Renal pelvis (tissue), 3 donors: ENCODE data around the gene PGAM1. TPM values are rescaled to one million over a fixed set of nuclear protein-coding genes. Genes with fewer than 3 reads are reported as not detected.

ENCODE experiments used
- polyA plus RNA-seq, 3 donors: library from polyadenylated mRNA; unstranded; fragments of 120-200 nt; gene quantifications; one replicate each; pipeline ENCODE4 v1.2.1, GENCODE V29; 2013; ENCODE audit not compliant: insufficient read length in 3 of 3

The PGAM1 gene
- polyA plus RNA-seq, 3 donors = 164 to 200 (median 193) TPM

Other genes with a start within 250 kb of the PGAM1 start
- 1 to 10 TPM; 6.7 to 8.3 (median 7.9) TPM for gene SLIT1, start 240.2 kb upstream of the PGAM1 start, polyA plus RNA-seq
- gene ARHGAP19, start 133.6 kb upstream of the PGAM1 start, polyA plus RNA-seq = 10 to 100 TPM; 27.6 to 28.7 (median 28.2) TPM
- 1 to 10 TPM; 3.8 to 5.2 (median 4.3) TPM for gene FRAT1, start 106.9 kb upstream of the PGAM1 start, polyA plus RNA-seq
- gene FRAT2, start 91.5 kb upstream of the PGAM1 start, polyA plus RNA-seq = 10 to 100 TPM; 13.1 to 14.1 (median 14.0) TPM
- gene RRP12, start 24.9 kb upstream of the PGAM1 start, polyA plus RNA-seq = 10 to 100 TPM; 26.3 to 34.6 (median 26.7) TPM
- gene EXOSC1, start 19.8 kb downstream of the PGAM1 start, polyA plus RNA-seq = 10 to 100 TPM; 32.0 to 43.3 (median 39.7) TPM
- gene ZDHHC16, start 20.0 kb downstream of the PGAM1 start, polyA plus RNA-seq = 10 to 100 TPM; 40.5 to 43.1 (median 40.7) TPM
- 100 to 1,000 TPM in 2 of 3 donors, 10 to 100 TPM in 1; 94.4 to 108 (median 106) TPM for gene MMS19, start 72.2 kb downstream of the PGAM1 start, polyA plus RNA-seq
- gene UBTD1, start 72.7 kb downstream of the PGAM1 start, polyA plus RNA-seq = 10 to 100 TPM in 2 of 3 donors, 1 to 10 TPM in 1; 9.2 to 12.5 (median 11.3) TPM
- under 1 TPM; 0.39 to 0.50 (median 0.49) TPM for gene ANKRD2, start 146.6 kb downstream of the PGAM1 start, polyA plus RNA-seq
- 10 to 100 TPM; 48.5 to 70.8 (median 69.1) TPM for gene HOGA1, start 158.2 kb downstream of the PGAM1 start, polyA plus RNA-seq
- gene C10orf62, start 163.5 kb downstream of the PGAM1 start, polyA plus RNA-seq = 1 to 10 TPM in 2 of 3 donors, under 1 TPM in 1; 0.31 to 3.5 (median 1.3) TPM
- gene MORN4, start 207.3 kb downstream of the PGAM1 start, polyA plus RNA-seq = 10 to 100 TPM; 21.7 to 29.7 (median 22.9) TPM
- gene PI4K2A, start 214.5 kb downstream of the PGAM1 start, polyA plus RNA-seq = 10 to 100 TPM; 18.8 to 20.7 (median 20.5) TPM